Brain microvascular endothelial cell (primary cell): ENCODE results near the gene STYXL2.

Source experiments
- DNase-seq: peaks from one replicate; pipeline ENCODE4 v3.0.0-alpha.2; 2020
- H3K27ac ChIP-seq: fragments of 250-450 bp; sonication (Bioruptor Pico); 2 replicates; pipeline ENCODE4 v1.5.1; 2020; ENCODE audit warnings: mild to moderate bottlenecking, moderate library complexity
- H3K27me3 ChIP-seq: fragments of 250-450 bp; sonication (Bioruptor Pico); replicated peaks from 2 replicates; pipeline ENCODE4 v1.5.1; 2020; ENCODE audit warnings: mild to moderate bottlenecking
- H3K36me3 ChIP-seq: fragments of 250-450 bp; sonication (Bioruptor Pico); replicated peaks from 2 replicates; pipeline ENCODE4 v1.5.1; 2020; ENCODE audit warnings: mild to moderate bottlenecking
- H3K4me3 ChIP-seq: 2 replicates; pipeline ENCODE4 v1.5.1; 2011; ENCODE audit warnings: low read depth, mild to moderate bottlenecking, control low read depth, low read length, moderate library complexity
- in situ Hi-C: cut with HindIII; loops from 2 replicates; pipeline ENCODE4 v1.10.0; 2017; ENCODE audit warnings: low sequenced_read_pairs, low pct_ligation_motif_present
- TF ChIP-seq, protein P1 (sequence below): IDR thresholded peaks from 2 replicates; pipeline ENCODE4 v1.5.1; 2011; ENCODE audit warnings: low read depth, mild to moderate bottlenecking, moderate library complexity, low read length, control low read depth, inconsistent platforms; ENCODE audit errors: missing control alignments

Gene STYXL2

DNA sequence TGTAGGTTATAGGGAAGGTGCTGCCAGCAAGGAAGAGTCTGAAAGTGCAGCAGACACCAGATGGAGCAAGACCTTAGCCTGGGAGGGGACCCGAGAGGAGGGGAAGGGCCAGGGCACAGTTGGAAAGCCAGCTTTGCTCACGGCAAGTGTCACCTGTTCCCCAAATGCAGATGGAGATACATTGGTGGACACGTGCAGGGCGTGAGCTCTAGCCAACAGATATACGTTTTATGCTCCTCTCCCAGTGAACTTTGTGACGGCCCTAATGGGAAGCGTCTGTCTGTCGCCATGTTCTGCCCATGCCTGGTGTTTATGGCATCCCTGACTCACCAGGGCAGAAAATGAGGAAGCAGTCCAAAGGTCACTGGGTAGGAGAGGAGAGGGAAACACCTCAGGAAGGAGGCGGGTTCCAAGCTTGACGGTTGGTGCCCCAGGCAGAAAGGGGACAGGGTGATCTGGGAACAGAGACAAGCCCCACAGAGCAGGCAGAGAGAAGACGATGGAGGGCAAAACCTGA, 11.3 kb upstream of the STYXL2 start:
- Histone ChIP-seq H3K27me3 (peaks cover 10% of the 10 kb centered on the region), H3K27ac (no peak overlapping the region), H3K36me3 (no peaks in the 10 kb centered on the region), H3K4me3 (no peak overlapping the region)
- in situ Hi-C loops = no loop called here
- TF ChIP-seq, protein P1, sequence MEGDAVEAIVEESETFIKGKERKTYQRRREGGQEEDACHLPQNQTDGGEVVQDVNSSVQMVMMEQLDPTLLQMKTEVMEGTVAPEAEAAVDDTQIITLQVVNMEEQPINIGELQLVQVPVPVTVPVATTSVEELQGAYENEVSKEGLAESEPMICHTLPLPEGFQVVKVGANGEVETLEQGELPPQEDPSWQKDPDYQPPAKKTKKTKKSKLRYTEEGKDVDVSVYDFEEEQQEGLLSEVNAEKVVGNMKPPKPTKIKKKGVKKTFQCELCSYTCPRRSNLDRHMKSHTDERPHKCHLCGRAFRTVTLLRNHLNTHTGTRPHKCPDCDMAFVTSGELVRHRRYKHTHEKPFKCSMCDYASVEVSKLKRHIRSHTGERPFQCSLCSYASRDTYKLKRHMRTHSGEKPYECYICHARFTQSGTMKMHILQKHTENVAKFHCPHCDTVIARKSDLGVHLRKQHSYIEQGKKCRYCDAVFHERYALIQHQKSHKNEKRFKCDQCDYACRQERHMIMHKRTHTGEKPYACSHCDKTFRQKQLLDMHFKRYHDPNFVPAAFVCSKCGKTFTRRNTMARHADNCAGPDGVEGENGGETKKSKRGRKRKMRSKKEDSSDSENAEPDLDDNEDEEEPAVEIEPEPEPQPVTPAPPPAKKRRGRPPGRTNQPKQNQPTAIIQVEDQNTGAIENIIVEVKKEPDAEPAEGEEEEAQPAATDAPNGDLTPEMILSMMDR = no peak
- DNase-seq = no peak

DNA sequence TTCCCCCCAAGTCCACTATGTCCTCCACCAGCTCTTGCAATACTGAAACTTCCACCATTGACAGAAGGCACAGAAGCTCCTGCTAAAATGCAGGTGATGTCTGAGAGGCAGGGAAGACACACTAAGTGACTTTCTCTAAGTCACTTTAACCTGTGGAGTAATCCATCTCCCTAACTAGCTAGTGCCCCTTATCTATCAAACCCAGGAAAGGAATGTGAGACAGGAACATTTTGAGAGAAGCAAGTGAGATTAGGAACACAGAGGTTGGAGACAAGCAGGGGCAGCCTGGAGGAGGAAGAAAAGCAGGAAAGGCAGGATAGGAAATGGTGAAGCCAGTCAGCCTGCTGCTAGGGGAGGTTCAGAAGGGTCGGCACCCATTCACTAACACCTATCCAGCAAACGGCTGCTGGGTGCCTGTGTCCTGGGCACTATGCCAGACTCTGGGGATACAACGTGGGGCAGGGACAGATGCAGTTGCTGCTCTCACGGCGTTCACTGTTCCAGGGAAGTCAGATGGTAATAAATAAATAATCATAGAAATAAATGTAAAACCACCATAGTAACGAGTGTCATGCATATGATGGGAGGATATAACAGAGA, 10.7 kb upstream of the STYXL2 start:
- DNase-seq = no peak
- TF ChIP-seq, protein P1 = no peak
- Histone ChIP-seq H3K36me3 (no peaks in the 10 kb centered on the region), H3K27ac (no peak overlapping the region), H3K27me3 (peaks cover 10% of the 10 kb centered on the region), H3K4me3 (no peak overlapping the region)
- in situ Hi-C loops = no loop called here

DNA sequence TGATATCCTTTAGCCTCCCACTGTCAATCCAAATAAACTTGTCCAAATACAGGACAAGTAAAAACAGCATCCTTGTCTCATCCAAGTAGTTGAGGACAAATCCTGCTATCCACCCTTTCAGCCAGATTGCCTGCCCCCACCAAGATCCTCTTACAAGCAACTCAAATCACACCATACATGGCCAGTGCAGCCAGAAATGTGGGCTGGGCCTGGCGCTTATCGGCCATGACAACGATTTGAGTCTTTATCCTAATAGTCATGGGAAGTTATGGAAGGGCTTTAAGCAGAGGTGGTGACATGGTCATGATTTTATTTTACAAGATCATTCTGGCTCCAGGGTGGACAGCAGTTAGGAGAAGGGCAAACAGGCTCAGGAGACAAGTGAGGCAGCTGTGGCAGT, 10.0 kb upstream of the STYXL2 start:
- DNase-seq = no peak
- in situ Hi-C loops = no loop called here

DNA sequence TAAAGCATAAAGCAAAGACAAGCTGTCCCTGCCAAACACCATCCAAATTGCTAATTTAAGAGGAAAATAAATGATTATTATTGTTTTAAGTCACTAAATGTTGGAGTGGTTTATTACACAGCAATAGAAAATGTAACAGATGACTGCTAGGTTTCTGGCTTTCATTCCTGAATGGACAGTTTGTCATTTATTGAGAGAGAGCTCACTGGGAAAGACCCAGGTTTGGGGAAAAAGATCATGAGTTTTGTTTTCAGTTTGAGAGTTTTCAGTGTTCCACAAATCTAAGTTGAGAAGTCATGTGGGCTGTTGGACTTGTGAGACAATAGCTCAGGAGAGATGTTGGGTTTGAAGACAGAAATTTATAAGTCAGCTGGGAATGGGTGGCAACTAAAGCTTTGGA, 9.1 kb upstream of the STYXL2 start:
- in situ Hi-C loops = no loop called here
- H3K36me3 ChIP-seq = no peaks in the 10 kb centered on the region
- no peak overlapping the region for H3K4me3 ChIP-seq
- peaks cover 5% of the 10 kb centered on the region for H3K27me3 ChIP-seq
- H3K27ac ChIP-seq = no peak overlapping the region
- no peak for DNase-seq
- TF ChIP-seq, protein P1 = no peak

More for the DNA sequence above, 10.0 kb upstream of the STYXL2 start:
- Histone ChIP-seq H3K36me3 (no peaks in the 10 kb centered on the region), H3K27ac (no peak overlapping the region), H3K4me3 (no peak overlapping the region), H3K27me3 (peaks cover 10% of the 10 kb centered on the region)
- TF ChIP-seq, protein P1 = no peak

DNA sequence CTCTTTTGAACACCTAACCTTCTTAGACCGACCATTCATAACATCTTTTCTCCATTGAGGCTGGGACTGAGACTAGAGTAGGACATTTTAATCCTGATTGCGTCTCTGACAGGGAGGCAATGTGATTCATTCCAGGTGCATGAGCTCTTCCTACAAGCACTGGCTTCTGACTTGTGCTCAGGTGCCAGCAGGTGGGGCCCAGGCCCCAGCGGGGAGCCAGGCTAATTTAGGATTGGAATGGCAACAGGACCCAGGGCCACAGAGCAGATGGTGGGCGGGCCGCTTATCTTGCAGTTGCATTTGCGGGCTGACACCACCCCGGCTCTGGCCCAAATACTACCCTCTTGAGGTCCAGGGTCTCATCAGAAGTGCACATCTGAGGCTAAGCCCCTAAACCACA, 7.8 kb upstream of the STYXL2 start:
- H3K4me3 ChIP-seq = no peak overlapping the region
- no peaks in the 10 kb centered on the region for H3K36me3 ChIP-seq
- TF ChIP-seq, protein P1 = no peak
- DNase-seq = no peak
- H3K27ac ChIP-seq = no peak overlapping the region
- no peaks in the 10 kb centered on the region for H3K27me3 ChIP-seq
- in situ Hi-C loops = no loop called here

DNA sequence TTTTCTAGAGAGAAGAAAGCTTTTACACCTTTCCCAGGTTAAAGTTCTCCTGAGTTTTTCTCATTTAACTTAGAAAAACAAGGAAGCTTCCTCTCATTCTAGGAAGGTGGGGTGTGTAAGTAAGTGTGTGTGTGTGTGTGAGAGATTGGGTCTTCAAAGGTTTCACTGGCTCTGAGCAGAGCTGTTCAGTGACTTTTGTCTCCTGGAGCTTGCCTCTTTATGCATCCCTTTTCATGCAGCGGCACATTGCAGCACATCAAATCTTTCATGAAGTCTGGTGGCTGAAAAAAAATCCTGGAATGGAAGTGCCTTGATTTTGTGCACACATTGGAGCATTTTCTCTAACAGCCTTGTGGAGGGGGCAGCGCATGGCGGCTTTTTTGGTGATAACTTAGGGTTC, 7.1 kb upstream of the STYXL2 start:
- in situ Hi-C loops = no loop called here
- TF ChIP-seq, protein P1 = no peak
- H3K27ac ChIP-seq = no peak overlapping the region

More for the DNA sequence above, 7.1 kb upstream of the STYXL2 start:
- H3K36me3 ChIP-seq = no peaks in the 10 kb centered on the region
- no peak overlapping the region for H3K4me3 ChIP-seq
- H3K27me3 ChIP-seq = no peaks in the 10 kb centered on the region
- no peak for DNase-seq
